Measurements from ENCODE around the gene ZNF473.
"Not testable (repeated sequence)": the region's sequence is repeated elsewhere in the genome, so short reads cannot be mapped to it uniquely, and the experiment has no call there.

The ZNF473 gene

DNA sequence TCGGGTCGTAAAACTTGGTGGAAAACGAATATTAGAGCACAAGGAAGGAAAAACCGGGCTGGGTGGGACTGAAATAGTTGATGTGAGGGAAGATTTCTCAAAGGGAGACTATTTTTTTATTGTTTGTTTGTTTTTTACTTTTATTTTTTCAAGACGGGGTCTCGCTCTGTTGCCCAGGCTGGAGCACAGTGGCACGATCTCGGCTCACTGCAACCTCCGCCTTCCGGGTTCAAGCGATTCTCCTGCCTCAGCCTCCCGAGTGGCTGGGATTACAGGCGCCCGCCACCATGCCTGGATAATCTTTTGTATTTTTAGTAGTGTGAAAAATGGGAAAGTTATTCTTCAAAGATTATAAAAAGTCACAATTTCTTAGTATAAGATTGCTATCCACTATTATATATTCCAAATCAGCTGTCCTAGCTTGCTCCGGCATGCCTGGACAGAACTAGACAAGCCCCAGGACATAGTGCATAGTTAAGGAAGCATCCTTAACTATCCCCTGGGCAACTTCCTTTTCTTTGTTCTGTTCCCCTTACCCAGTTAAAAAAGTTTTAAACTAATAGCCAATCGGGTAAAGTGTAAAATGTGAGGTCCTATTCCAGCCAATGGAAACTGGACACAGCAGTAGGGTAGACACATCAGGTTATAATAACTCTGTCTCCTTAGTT, 25.6 kb downstream of the ZNF473 start:
- not testable (repeated sequence) for DNase-seq

- DNase-seq = no peak
These were observed 26.2 kb downstream of the ZNF473 start for GRCh38 chr19:50051964-50052363.

DNA sequence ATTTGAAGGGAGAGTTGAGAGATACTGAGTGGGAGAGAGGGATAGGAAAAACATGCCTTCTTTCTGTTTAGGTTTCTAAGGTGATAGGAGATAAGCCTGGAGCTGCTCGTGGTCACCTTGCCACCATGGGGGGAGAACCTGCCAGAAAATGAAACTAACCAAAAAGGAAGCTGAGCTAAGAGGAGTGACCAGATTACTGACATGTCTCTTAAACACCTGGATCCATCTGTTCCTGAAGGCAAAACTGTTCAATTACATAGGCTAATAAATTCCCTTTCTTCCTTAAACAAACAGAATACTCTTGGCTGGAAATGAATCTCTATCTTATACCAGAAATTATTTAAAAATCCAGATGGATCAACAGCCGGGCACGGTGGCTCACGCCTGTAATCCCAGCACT, 27.3 kb downstream of the ZNF473 start:
- DNase-seq = no peak

DNA sequence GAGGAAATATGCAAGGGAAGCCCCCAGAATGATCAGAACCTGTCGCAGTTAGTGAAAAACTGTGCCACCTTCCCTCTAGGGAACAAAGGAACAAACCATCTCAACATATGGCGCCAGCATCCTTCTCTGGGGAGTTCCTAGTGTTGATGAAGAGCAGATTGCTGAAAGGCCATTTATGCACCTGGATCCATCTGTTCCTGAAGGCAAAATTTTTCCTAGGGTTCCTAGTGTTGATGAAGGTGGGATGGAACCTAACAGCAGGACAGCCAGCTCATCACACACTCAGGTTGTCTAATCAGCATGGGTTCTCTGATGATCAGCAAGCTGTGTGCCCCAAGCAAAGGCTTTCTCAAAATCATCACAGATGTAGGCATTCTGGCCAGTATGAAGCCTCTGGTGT, 32.6 kb downstream of the ZNF473 start:
- no peak for DNase-seq

DNA sequence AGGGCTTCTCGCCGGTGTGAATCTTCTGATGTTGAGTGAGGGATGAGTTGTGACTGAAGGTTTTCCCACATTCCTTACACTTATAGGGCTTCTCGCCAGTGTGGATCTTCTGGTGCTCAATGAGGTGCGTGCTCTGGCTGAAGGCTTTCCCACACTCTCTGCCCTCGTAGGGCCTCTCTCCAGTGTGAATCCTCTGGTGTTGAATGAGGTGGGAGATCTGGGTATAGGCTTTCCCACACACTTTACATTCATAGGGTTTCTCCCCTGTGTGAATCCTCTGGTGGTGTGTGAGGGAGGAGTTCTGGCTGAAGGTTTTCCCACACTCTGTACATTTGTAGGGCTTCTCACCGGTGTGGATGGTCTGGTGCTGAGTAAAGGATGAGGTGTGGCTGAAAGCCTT, 33.2 kb downstream of the ZNF473 start:
- no peak for DNase-seq

DNA sequence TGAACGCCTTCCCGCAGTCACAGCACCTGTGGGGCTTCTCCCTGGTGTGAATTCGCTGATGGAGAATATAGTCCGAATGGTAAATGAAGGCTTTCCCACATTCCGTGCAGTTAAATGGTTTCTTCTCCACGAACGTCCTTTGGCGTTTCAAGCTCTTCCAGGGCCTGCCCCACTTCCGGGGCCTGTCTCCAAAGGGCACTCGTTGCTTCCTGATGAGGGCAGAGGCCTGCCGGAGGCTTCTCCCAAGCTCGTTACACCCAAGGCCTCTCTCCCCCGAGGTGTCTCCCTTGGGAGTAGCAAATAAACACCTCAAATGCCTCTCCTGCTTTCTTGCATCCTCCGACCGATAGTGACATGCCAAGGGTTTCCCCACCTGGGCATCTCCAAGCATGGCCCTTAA, 34.3 kb downstream of the ZNF473 start:
- DNase-seq = no peak

DNA sequence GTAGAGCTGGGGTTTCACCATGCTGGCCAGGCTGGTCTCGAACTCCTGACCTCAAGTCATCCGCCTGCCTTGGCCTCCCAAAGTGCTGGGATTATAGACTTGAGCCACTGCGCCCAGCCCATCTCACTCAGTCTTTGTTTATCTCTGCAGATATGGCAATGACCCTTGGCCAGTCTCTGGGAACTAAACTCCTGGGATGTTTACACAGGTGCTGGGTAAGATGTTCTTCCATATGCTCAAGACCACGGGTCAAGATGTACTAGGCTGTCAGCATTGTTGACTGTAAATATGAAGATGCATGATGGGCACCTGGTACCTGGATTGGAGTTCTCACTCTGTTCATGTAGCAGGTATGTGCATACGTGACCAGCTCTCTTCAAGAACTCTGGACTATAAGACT, 35.8 kb downstream of the ZNF473 start:
- no peak for DNase-seq

- no peak for DNase-seq
These were observed 40.1 kb downstream of the ZNF473 start for GRCh38 chr19:50065938-50066337.

- no peak for DNase-seq
These were observed 41.8 kb downstream of the ZNF473 start for GRCh38 chr19:50067575-50067974.

- not testable (repeated sequence) for DNase-seq
These were observed 42.6 kb downstream of the ZNF473 start for GRCh38 chr19:50068382-50068781.

GRCh38 chr19:50075076-50075475, 49.3 kb downstream of the ZNF473 start:
- not testable (repeated sequence) for DNase-seq

DNA sequence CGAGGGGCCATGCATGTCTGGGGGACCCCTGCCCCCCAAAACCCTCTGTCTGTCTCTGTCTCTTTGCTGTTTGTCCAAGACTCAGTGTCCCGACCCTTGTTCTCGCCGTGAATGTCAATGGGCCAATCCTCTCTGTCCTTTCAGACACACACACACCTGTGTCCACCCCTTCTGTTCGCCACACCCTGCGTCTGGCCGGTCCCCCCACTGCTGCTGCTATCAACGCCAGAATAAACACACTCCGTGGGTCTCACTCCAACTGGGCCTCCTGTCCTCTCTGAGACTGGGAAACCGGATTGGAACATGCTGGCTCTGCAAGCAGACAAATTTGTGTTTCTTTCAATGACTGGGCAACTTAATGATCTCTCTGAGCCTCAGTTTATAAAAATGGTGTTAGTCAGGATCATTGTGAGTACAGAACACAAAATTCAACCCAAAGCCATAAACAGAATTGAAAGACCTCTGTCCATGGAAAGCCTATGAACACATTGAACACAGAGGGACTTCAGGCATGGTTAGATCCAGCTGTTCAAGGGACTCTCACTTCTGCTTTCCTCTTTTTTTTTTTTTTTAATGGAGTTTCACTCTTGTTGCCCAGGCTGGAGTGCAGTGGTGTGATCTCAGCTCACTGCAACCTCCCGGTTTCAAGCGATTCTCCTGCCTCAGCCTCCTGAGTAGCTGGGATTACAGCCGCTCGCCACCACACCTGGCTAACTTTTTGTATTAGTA, 50.0 kb downstream of the ZNF473 start:
- DNase-seq = not testable (repeated sequence)

GRCh38 chr19:50076581-50077355, 51.0 kb downstream of the ZNF473 start:
- not testable (repeated sequence) for DNase-seq

- DNase-seq = not testable (repeated sequence)
These were observed 53.2 kb downstream of the ZNF473 start for GRCh38 chr19:50079014-50079413.

- DNase-seq = not testable (repeated sequence)
These were observed 58.6 kb downstream of the ZNF473 start for GRCh38 chr19:50084440-50084839.

GRCh38 chr19:50087153-50087552, 61.3 kb downstream of the ZNF473 start:
- not testable (repeated sequence) for DNase-seq

GRCh38 chr19:50090706-50091105, 64.9 kb downstream of the ZNF473 start:
- not testable (repeated sequence) for DNase-seq

DNA sequence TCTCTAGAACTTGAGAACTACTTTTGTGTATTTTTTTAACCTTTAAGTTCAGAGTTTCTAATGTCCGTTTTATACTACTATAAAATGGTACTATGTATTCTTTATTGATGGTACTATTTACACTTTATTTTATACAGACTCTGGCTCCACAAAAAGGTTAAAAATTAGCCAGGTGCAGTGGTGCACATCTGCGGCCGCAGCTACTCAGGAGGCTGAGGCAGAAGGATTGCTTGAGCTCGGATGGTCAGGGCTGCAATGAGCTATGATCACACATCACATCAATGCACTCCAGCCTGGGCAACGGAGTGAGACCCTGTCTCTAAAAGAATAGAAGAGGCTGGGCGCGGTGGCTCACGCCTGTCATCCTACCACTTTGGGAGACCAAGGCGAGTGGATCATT, 66.0 kb downstream of the ZNF473 start:
- DNase-seq = not testable (repeated sequence)

GRCh38 chr19:50092597-50092996, 66.8 kb downstream of the ZNF473 start:
- DNase-seq = not testable (repeated sequence)

DNA sequence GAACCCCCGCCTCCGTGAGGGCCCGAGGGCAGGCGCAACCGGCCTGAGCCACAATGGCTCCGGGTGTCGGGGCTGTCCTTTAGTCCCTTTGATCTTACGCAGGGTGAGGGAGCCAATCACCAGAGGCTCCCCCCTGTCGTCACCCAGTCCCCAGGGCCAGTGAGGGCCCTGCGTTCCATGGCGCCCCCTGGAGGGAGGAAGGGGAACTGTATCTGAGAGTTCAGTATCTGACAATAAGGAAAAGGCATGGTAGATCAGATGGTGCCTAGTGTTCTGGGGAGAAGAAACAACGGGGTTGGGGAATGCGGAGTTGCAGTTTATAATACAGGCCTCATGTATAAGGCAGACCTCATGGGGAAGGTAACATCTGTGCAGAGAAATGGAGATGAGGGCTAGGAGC, 72.1 kb downstream of the ZNF473 start:
- not testable (repeated sequence) for DNase-seq

DNA sequence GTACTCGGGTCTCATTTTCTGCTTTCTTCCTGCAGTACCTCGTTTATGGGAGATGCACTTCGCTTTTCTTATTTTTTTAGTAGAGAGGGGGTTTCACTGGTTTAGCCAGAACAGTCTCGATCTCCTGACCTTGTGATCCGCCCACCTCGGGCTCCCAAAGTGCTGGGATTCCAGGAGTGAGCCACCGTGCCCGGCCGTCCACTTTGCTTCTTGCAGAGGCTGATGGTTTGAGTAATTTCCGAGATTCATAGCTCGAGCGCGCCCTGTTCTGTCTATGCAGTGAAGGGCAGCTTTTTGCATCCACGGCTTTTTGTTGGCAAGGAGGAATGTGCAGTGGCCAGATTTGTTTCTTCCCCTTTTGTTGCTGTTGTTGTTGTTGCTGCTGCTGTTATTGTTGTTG, 73.1 kb downstream of the ZNF473 start:
- not testable (repeated sequence) for DNase-seq

DNA sequence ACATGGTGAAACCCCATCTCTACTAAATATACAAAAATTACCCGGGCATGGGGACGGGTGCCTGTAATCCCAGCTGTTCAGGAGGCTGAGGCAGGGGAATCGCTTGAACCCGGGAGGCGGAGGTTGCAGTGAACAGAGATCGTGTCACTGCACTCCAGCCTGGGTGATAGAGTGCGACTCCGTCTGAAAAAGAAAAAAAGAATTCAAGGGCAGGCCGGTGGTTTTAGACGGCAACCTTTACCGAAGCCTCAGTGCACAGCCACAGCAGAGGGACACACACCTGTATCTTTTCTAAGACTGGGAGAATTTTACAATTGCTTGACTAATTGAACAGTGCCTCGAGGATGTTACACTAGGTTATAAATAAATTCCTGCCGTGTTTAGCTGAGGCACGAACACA, 73.9 kb downstream of the ZNF473 start:
- DNase-seq = not testable (repeated sequence)

DNA sequence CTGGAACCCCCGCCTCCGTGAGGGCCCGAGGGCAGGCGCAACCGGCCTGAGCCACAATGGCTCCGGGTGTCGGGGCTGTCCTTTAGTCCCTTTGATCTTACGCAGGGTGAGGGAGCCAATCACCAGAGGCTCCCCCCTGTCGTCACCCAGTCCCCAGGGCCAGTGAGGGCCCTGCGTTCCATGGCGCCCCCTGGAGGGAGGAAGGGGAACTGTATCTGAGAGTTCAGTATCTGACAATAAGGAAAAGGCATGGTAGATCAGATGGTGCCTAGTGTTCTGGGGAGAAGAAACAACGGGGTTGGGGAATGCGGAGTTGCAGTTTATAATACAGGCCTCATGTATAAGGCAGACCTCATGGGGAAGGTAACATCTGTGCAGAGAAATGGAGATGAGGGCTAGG, 75.1 kb downstream of the ZNF473 start:
- not testable (repeated sequence) for DNase-seq
